Coronary artery (tissue), 2 donors: Measurements from ENCODE around the gene PNPLA3.

Source experiments
- DNase-seq: peaks from one replicate; pipeline ENCODE4 v3.0.0-alpha.2; 2017; ENCODE audit warnings: low spot score
- H3K27ac ChIP-seq, 2 donors: fragments of 200-600 bp; sonication (generic); one replicate each; pipeline ENCODE4 v1.5.1; 2016 to 2019
- H3K4me3 ChIP-seq: fragments of 200-600 bp; sonication (generic); 2 replicates; pipeline ENCODE4 v1.5.1; 2016; ENCODE audit warnings: mild to moderate bottlenecking, moderate library complexity
- CTCF ChIP-seq: fragments of 200-600 bp; sonication (generic); IDR thresholded peaks from one replicate; pipeline ENCODE4 v1.5.1; 2019; ENCODE audit warnings: antibody characterized with exemption

Gene PNPLA3

GRCh38 chr22:43891360-43892182 is 32.0 kb upstream of the PNPLA3 start, which contains the start of gene PNPLA5:
Gene PNPLA5, minus strand, starts transcription at chr22:43892013. Its CDS starts 133 bp downstream, at chr22:43891880.
- no peak for DNase-seq
- no peak for TF ChIP-seq CTCF
- Histone ChIP-seq H3K4me3 (peak within 1 kb of the TSS; percentile 12), H3K27ac (no peak within 1 kb of the TSS)

DNA sequence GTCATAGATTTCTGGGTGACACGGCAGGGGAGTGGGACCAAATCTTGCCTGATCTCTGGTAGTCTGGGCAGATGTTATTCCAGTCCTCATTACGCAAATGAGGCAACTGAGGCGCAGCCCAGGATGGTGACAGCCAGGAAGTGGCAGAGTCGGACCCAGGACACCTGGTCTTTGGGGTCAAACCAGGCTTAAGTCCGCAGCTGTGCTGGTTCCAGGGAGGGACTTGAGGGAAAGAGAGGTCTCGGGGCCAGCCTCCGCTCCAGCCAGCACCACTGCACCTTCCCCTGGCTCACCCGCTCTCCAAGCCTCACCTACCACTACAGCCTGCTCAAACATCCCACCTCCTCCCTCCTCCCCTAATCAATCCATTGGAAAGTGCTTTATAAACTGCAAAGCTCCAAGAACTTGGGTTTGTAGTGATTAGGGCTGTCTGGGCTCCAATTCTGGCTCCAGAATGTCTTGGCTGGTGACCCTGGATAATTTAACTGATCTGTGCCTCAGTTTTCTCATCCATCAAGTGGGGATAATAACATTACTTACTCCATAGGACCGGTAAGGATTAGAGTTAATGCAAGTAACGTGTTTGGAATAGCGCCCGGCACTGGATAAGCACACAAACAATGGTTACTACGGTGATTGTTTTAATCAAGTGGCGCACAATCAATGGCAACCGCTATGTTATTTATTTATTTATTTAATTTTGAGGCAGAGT is 31.3 kb upstream of the PNPLA3 start:
- TF ChIP-seq CTCF: no peak
- no peak for DNase-seq
- Histone ChIP-seq H3K4me3 (no peak overlapping the region), H3K27ac (no peak overlapping the region)

DNA sequence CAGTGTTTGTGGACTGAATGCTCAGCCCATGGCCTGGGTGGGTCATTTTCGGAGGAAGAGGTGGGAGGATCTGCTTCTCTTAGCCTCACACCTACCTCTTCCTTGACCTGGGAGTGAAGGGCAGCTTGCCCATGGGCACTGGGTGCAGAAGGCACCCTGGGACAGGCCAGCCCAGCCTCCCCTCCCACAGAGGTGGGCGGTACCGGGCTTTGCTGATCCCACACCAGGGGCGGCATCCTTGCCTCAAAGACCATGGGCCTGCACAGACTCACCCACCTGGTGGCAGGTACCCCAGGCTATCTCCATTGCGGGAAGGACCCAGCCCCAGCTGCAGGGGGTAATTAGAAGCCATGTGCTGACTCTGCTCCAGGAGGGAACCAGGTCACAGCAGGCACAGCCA is 30.3 kb upstream of the PNPLA3 start:
- Histone ChIP-seq H3K27ac (no peak overlapping the region), H3K4me3 (no peak overlapping the region)
- no peak for DNase-seq
- no peak for TF ChIP-seq CTCF

GRCh38 chr22:43894122-43894521 is 29.5 kb upstream of the PNPLA3 start:
- Histone ChIP-seq H3K27ac (no peak overlapping the region), H3K4me3 (no peak overlapping the region)
- TF ChIP-seq CTCF: no peak
- DNase-seq: no peak

DNA sequence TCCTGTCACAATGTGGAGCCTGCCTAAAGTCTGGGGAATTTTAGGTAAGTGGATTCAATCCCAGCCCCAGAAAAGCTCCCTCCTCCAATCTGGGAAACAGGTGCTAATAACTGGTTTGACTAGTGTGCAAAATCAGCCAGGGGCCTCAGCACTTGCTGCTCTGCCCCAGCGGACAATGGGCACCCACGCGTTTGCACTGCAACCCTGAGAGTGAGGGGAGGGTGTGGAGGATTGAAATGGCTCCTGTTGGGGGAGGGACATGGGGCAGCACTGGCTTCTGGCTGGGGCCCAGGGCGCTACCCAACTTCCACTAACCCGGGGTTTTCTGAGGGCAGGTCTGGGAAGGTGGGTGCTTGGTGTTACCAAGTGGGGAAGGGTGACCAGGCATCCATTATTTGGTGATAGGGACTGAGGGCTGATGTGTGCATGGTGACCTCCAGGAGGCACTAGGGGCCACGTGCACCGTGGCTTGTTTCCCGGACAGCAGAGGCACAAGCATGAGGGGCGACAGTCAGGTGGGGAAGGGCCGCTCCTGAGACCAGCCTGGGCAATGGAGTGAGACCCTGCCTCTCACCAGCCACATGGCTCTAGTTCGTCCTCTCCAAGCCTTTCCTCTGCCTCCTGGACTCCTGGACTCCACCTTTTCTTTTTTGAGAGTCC is 27.5 kb upstream of the PNPLA3 start:
- no peak overlapping the region for H3K4me3 ChIP-seq
- H3K27ac ChIP-seq: no peak overlapping the region
- TF ChIP-seq CTCF: no peak
- DNase-seq: no peak

DNA sequence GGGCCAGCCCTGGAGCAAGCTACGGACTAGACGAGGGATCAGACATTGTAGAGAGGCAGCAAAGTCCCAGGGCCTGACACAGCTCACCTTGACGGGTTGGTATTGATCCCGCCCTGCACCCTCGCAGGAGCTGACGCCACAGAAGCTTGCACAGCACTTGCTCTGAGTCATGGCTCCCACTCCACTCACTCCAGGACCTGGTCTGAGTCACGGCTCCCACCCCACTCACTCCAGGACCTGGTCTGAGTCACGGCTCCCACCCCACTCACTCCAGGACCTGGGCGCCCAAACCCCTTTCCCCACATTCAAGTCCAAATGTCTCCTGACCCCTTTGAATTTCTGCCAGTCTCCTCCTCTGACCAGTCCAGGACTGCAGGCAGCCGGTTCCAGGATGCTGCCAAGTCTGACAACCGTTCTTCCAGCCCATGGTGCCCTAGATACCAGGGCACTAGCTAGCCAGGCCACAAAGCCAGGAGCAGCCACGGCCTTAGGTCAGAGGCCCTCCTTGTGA is 25.8 kb upstream of the PNPLA3 start:
- H3K27ac ChIP-seq: no peak overlapping the region
- no peak for TF ChIP-seq CTCF
- no peak for DNase-seq
- no peak overlapping the region for H3K4me3 ChIP-seq
